GM18498 (cell line): ENCODE measurements around the gene SLC4A1AP.

Experiments used
- ATAC-seq: cut with Tn5 transposase; IDR thresholded peaks from one replicate; pipeline ENCODE4 v1.9.1; 2021; ENCODE audit warnings: mild to moderate bottlenecking, moderate library complexity; ENCODE audit not compliant: unreplicated experiment

Gene SLC4A1AP

DNA sequence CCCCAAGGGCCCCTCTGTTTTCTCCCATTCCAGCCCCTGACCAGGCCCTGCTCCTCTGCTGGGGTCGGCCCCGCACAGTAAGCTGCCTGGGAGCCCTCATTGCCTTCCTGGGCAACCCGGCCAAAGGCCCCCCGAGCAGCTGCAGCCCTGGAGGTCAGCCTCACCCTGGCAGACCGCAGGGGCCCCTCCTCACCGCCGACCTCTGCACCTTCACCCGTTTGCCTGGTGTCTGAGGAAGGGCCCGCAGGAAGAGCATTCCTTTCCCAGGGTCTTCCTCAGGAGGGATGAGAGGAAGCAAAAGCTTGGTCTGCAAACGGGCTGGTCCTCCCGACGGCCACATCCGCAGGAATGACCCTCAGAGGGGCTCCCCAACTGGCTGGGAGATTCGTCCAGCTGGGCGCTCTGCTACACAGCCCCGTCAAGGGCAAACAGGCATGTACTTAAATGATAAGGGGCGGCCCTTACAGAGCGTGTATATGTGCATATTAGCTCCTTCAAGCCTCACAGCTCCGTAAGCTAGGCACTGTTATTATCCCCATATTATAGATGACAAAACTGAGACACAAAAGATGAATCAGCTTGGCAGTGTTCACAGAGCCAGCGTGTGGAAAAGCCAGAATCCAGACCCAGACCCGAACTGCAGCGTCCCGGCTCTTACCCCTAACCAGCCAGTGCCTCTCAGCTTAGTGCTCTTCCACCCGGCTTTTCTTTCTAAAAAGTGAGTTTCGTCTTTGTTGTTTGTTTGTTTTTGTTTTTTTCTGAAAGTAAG is 52.8 kb downstream of the SLC4A1AP start:
- ATAC-seq = no peak

DNA sequence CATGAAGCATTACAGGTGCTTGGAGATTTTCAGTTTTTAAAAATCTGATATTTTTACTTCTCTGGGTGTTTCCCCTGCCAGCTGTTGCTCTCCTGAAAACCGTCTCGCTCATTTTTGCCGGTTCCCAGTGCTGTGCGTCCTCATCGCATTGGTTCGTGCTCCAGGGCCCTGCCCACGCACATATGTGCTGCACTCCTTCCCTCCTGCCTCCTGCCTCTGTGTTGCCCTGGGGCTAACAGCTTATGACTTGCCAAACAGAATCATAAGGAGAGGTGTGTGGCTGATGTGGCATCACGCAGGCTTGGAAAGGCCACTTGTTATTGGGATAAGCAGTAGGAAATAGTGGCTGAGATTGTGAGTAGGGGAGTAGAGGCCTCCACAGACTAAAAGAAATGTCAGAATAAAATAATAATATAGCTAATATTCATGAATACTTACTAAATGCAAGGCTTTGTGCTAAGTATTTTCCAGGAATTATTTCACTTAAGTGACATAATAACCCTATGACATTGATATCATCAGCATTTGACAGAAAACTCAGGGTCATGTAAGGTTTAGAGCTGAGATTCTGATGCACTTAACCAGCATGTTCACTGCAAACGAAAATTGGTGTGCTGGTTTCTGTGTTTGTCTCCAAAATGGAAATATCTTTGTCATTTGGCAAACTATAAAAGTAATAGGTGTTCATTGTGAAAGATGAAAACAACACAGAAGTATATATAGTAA is 53.5 kb downstream of the SLC4A1AP start:
- no peak for ATAC-seq

DNA sequence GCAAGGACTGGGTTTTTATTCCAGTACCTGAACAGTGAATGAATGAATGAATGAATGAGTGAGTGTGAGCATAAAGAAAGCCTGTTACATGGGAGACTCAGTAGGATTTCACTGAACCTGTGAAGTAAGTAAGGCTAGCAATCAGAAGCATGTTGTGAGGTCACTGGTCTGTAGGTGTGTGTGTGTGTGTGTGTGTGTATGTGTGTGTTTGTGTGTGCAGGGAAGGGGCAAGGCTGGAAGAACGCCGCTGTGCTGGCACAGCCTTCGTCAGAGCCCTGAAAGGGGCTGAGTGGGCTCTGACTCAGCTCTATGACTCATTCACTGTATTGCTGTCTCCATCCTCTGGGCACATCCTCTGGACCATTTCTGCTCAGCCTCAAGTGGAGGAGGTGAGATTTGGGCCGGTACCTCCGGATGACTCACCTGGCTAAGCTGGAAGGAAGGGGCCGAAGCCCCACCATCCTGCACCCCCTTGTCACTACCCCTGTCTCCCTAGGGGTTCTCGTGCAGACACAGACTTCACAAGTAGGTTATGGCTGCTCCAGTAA is 56.4 kb downstream of the SLC4A1AP start:
- ATAC-seq = no peak

DNA sequence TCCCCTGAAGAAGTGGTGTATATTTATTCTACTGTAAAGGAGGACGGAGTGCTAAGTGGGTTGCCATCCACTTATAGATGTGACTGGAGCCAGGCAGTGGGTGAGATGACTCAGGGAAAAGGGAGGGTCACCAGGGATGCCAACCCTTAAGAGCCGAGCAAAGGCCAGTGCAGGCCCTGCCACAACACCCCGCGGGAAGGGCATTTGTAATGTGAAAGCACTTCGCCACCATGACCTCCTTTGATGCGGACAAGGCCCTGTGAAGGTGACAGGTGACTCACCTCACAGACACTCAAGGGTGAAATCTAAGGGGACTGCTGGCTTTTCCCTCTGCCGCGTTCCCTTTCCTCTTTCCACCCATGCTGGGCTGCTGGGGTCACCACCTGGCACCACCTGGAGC is 57.6 kb downstream of the SLC4A1AP start:
- ATAC-seq = no peak

DNA sequence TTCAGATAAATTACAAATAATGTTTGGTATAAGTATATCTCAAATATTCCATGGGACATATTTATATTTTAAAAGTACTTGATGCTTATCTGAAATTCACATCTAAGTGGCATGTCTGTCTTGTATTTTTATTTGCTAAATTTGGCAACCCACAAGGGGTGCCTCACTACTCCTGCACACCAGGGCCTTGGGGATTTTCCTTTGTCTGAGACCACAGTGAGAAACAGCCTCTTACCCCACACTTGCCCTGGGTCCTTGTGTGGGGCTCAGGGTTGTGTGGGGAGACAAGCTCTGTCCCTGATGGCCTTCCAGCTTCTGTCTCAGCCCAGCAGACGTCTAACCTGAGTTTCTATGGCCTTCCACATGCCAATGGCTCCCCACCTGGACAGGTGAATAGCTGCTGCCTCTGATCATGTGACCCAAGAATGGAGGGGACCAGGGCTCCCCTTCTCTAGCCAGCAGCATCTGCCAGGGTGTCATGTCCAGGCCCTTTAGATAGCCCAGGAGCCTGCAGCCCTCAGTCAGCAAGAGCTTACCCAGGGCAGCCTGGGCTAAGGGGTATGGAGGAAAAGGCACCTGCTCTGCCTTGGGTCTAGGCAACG is 58.3 kb downstream of the SLC4A1AP start:
- no peak for ATAC-seq

DNA sequence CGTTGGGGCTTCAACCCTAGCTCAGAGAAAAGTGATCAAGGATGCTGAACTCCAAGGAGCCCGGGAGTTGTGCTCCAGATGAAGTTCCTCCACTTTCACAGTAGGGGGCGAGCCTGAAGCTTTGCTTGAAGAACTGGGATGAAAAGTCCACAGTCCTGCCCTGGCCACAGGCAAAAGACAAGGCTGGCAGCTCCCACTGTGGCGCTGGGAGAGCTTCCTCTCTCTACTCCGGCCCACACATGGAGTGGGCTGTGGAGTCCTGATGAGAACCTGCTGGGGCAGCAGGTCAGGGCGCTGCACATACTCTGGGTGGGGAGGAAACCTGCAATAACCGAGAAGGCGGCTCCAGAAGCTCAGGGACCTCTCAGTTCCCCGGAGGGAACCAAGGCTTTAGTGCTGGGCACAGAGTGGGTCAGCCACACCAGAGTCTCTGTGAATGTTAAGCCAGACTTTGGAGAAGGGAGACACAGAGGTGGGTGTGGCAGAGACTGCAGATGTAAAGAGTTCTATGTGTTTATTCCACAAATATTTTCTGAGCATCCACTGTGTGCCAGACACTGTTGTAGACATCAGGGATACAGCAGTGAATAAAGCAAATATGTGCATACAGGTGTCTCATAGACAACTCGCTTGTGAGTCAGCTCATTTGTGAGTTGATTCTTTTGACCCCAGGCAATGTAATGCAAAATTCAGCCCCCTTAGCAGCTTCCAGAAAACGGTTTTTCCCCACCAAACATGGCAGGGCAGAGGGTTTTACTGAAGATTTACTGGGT is 59.9 kb downstream of the SLC4A1AP start:
- ATAC-seq = no peak

DNA sequence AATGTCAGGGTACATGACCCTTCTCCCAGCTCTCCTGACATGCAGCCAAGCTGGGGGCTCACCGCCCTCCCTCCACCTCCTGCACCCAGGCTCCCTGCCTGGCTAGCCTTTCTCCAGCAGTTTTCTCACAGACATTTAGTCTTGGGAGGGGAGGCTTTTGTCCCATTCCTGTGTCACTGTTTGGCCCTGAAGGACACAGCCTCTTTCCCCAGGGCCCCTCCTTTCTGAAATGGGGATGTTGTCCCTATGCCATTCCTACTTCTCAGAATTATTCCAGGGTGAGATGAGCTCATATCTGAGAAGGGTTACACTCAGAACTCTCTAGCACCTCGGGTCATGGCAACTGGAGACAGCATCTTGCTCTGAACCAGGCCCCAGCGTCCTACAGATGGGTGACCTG is 60.5 kb downstream of the SLC4A1AP start:
- no peak for ATAC-seq

DNA sequence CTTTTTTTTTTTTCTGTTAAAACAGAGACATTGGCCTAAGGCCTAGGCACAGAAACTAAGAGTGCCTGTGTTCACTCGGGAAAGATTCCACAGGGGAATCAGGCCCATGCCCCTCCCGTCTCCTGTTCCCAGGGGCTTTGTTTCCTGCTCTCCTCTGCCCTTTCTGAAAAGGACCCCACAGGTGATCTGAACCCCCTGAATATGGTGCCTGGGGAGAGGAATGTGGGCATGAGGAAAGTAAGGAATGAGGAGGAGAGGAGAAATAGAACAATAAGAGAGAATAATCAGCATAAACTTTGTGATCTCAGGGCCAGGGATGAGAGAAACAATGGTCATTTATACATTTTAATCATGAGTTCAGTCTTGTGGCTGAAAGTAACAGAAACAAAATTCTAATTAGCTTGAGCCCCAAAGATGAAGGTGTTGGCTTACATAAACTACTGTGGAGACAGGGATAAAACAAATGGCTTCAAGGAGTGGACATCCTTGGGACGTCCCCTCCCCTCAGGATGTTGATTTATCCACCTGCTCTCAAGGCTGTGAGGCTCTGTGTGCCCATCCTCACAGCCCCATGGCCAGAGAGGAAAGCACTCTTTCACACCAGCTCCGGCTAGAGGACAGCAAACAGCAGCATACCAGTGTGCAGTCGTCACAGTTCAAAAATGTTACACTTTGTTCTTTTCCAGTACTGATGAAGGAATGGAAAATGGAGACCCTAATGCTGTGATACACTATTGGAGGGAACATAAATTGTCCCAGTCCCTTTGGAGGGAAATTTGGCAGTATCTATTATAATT is 61.4 kb downstream of the SLC4A1AP start:
- no peak for ATAC-seq

DNA sequence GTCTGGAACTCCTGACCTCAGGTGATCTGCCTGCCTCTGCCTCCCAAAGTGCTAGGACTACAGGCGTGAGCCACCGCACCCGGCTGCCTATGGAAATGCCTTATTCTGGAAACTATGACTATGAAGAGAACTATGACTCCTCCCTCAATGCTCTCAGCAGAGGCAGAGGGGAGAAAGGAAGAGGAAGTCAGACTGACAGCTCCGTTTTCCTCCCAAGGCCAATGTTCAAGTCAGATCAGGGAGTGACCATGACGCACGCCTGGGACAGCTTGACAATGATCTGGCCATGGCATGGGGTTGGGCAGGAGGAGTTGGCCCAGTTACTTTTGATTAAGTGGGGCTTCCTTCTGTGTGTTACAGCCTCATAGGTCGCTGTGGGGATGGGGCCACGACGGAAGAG is 63.6 kb downstream of the SLC4A1AP start:
- ATAC-seq = no peak

DNA sequence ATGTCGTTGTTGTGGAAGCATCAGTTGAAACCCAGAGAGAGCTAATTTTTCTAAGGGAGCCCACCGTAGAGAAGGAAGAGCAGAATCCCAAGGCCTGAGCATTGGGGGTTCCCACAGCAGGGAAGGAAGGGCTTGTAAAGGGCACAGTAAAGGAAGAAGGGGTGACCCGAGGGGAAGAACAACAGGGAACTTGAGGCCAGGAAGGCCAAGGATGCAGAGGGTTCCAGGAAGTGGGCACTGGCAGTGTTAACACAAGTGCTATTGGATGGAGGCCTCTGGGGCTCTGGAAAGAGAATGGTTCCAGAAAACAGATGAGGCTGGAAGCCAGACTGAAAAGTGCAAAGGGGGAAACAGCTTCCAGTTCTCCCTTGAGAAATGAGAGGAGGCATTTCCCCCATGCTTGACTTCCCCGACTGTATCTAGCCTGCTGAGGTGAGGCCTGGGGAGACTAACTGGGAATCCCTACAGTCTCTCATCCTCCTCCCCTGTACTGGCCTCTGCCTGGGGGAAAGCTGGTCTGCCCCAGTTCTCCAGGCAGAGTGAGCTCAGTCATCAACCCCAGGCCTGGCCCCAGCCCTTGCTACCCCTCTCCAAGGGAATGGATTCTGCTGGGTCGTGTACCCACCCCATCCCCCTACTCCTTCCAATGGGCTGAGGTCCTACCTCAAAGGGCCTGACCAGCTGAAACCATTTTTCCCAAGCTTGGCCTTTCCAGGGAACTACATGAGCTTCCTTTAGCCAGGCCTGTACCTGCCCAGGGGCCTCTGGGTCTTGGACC is 64.6 kb downstream of the SLC4A1AP start:
- ATAC-seq = no peak

DNA sequence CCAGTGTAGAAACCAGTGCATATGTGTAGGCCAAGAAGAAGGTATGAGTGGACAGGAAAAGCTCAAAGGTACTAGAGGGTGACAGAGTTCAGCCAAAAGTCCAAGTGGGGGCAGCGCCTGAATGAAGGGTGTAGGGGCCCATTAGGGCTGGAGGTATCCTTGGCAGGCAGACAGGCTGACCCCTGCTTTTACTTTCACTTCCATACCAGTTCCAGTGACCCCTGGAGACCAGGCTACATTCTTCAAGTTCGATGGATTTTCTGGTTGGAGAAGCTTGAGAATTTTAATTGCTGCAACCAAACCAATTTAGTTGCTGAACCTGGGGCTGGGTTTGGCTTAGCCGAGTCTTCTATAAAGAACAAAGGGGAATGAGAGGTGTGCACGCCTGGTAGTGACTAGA is 65.5 kb downstream of the SLC4A1AP start:
- ATAC-seq = no peak

DNA sequence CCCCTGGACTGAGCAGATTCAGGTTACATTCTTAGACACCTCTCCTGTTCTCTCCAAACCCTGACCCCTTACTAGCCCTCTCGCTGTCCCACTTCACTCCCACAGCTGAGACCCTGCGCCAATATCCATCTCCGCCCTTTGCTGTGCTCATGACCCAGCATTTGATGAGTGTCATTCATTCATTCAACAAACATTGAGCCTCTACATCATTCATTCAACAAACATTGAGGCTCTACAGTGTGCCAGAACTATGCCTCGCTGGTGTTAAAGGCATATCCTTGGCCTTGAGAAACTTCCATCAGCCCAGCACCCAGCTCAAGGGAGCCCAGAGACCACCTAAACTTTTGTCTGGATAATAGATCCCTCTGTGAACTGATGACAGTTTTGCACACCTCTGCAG is 65.9 kb downstream of the SLC4A1AP start:
- ATAC-seq = no peak

DNA sequence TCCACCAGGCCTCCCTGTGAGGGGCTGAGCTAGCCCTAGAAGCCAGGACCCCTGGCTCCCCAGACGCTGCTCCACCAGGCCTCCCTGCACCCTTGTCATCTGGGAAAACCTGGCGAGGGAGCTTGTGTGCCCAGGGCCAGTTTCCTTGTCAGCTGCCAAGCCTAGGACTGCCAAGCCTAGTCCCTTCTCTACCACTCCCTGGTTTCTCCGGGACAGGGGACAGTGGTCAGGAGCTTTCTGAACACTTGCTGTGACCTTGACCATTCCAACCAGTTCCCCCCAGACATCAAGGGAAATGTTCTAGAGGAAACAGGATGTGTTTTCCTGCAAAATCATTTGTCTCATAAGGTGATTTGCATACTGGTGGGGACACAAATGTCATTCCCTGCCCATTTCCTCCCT is 66.6 kb downstream of the SLC4A1AP start:
- ATAC-seq = no peak

DNA sequence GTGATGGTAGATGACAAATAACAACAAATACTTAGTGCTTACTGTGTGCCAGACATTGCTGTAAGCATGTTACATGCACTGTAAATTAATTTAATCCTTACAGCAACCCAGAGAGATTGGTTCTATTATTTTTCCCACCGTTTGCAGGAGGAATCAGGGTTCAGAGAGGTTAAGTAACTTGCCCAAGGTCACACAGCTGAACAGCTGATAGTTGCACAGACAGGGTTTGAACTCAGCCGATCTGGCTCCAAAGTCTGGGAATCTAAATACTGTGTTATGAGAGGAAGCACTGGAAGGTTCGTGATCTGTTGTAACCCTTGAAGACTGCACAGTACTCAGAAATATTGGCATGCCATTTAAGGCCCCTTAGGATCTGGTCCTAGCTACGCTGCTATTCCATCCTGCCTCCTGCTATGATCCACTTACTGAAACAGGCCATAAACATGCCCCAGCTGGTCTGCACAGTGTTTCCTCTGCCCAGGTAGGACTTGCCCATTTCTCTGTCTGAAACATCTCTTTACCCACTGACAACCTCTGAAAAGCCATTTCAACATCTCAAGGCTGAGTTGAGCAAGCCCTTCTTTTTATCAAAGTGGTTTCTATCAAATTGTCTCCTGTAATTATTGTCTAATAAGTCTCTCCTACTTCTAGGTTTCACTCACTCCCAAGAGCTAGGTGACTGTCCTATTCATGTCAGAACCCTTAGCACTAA is 67.4 kb downstream of the SLC4A1AP start:
- no peak for ATAC-seq

DNA sequence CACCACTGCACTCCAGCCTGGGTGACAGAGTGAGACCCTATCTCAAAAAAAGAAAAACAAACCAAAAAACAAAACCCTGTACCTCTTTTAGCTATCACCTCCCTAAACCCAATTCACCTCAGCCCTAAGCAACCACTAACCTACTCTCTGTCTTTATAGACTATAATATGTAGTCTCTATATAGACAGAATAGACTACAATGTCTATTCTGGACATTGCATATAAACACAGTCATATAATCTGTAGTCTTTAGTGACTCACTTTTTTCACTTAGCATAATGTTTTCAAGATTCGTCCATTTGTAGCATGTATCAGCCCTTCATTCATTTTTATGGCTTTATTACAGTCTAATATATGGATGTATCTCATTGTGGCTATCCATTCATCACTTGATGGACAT is 70.6 kb downstream of the SLC4A1AP start:
- ATAC-seq = no peak

DNA sequence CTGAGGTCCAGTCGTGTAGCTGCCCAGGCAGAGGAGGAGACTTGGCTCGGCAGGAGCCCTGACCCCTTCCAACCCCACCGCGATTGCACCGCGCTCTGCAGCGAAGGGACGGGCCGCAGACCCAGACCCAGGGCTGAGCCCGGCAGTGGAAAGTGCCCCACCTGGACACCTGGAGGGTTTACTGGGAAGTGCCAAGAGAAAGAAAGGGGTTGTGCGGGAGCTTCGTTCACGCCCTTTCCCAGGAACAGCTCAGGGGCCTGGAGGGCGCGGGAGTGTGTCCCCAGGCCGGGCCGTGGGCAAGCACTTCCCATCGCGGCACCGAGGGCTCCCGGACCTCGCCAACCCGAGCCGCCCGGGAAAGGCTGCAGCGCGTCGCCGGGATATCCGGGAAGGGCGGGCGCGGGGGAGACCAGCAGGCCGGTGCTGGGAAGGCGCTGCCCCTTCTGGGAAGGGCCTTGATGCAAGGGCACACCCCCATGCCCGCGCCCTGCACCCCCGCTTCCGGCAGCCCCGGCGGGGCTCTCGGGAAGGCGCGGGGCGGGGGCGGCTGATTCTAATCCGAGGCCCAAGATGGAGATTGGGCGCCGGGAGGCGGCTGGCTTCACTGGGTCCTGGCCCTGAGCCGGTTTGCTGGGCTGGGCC is 71.7 kb downstream of the SLC4A1AP start:
- no peak for ATAC-seq

DNA sequence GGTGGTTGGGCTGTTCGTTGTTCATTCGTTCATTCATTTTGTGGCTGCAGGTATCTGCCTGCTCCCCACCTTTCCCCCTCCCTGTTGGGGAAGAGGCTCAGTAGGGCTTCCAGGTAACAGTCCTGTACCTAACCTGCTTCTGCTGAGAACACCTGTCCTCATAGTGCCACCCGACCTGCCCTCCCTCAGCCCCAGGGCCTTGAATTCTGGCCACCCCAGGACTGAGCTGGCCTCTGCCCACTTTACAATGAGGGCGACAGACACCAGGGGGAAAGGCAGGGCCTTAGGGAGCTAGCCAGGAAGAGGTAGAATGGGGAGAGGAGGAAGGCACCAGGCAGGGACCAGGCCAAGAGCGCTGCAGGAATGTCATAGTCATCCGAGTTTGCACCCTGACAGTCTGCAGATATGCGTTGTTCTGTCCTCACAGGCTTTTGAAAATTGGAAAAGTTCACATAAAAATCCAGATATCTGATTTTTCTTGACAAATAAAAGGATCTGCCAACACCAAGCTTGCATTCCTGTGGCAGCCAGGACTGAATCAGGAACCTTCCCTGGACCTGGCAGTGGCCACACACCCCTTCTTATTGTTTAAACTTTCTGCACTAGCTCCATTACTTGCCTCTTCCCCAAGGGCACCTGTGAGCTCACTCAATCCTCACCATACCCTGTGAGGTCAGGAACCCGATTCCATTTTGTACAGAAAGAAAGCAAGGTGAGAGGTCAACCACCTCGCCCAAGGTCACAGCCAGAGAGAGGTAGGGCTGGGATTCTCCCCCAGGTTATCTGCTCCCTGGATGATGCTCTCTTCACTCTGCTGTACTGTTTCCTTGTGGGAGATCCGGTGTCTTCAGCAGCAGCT is 72.6 kb downstream of the SLC4A1AP start:
- ATAC-seq = no peak

DNA sequence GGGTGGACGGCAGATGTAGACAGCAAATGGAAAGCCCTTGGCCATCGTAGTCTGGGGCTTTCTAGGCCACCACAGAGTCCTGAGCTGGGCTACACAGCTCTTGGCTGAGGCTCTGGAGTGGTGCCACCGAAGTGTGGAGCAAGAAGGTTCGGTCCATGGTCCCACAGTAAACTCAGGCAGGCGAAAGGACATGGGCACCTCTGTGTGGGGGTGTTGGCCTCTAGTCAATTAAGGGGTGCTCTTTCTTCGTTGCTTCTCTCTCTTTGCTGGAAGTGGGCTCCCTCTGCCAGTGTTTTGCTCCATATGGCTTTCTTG is 73.2 kb downstream of the SLC4A1AP start:
- no peak for ATAC-seq
